Measurements from ENCODE around the gene GHITM. TPM values are rescaled to one million over a fixed set of nuclear protein-coding genes. Genes with fewer than 3 reads are reported as not detected.

The GHITM gene
- total RNA-seq, 2 donors from 2014 or later, result 84.5 to 85.8 TPM

GRCh38 chr10:84195044-84195830, 55.9 kb downstream of the GHITM start:
- Histone ChIP-seq H3K36me3 (ENCODE audit: control insufficient read depth, insufficient read depth, low read length) (no peaks in the 10 kb centered on the region), H3K27me3 (ENCODE audit: control insufficient read depth, insufficient read depth, low read length, poor library complexity, severe bottlenecking) (peaks cover 95% of the 10 kb centered on the region), H3K27ac (ENCODE audit: low read depth, low read length) (no peak overlapping the region), H3K4me1 (ENCODE audit: control insufficient read depth, insufficient read depth, low read length) (no peaks in the 10 kb centered on the region), H3K9ac (ENCODE audit: extremely low read depth, low read length, poor library complexity, severe bottlenecking) (no peak overlapping the region), H3K9me3 (ENCODE audit: control insufficient read depth, low read length) (no peaks in the 10 kb centered on the region), H3K4me3 (ENCODE audit: low read length) (peak overlapping the region; percentile 39)
- Mint-ChIP-seq H3K4me1 (peaks cover 11% of the 10 kb centered on the region), H3K4me3 (peak overlapping the region; percentile 45), H3K27me3 (ENCODE audit: insufficient read depth) (peaks cover 86% of the 10 kb centered on the region), H3K27ac (no peak overlapping the region), H3K9me3 (no peaks in the 10 kb centered on the region), H3K36me3 (ENCODE audit: low read depth) (no peaks in the 10 kb centered on the region)
- 41 to 43% methylated on average over 23 to 43 of the region's 43 CpGs for WGBS, 2 experiments (ENCODE audit: insufficient coverage in 1 of 2, insufficient read length in 1 of 2)
- TF ChIP-seq CTCF (conservative IDR thresholded peaks at IDR 0.05), result no peak
- DNase-seq, result peak; percentile 59

GRCh38 chr10:84196083-84196482, 56.8 kb downstream of the GHITM start:
- Histone ChIP-seq H3K9me3 (ENCODE audit: control insufficient read depth, low read length) (no peaks in the 10 kb centered on the region), H3K9ac (ENCODE audit: extremely low read depth, low read length, poor library complexity, severe bottlenecking) (no peak overlapping the region), H3K27me3 (ENCODE audit: control insufficient read depth, insufficient read depth, low read length, poor library complexity, severe bottlenecking) (peaks cover 87% of the 10 kb centered on the region), H3K4me3 (ENCODE audit: low read length) (no peak overlapping the region), H3K27ac (ENCODE audit: low read depth, low read length) (no peak overlapping the region), H3K36me3 (ENCODE audit: control insufficient read depth, insufficient read depth, low read length) (no peaks in the 10 kb centered on the region), H3K4me1 (ENCODE audit: control insufficient read depth, insufficient read depth, low read length) (no peaks in the 10 kb centered on the region)
- peak; percentile 59 for DNase-seq
- peak; percentile 27 for TF ChIP-seq CTCF (conservative IDR thresholded peaks at IDR 0.05)
- WGBS, 2 experiments (ENCODE audit: insufficient coverage in 1 of 2, insufficient read length in 1 of 2), result 56 to 66% methylated on average over 4 of the region's 4 CpGs
- H3K4me3 Mint-ChIP-seq, result no peak overlapping the region
- H3K27ac Mint-ChIP-seq, result no peak overlapping the region
- no peaks in the 10 kb centered on the region for H3K36me3 Mint-ChIP-seq (ENCODE audit: low read depth)
- no peaks in the 10 kb centered on the region for H3K9me3 Mint-ChIP-seq
- H3K27me3 Mint-ChIP-seq (ENCODE audit: insufficient read depth), result peaks cover 78% of the 10 kb centered on the region
- H3K4me1 Mint-ChIP-seq, result peaks cover 11% of the 10 kb centered on the region

- H3K27me3 Mint-ChIP-seq (ENCODE audit: insufficient read depth), result peaks cover 70% of the 10 kb centered on the region
- DNase-seq, result no peak
- no peaks in the 10 kb centered on the region for H3K36me3 Mint-ChIP-seq (ENCODE audit: low read depth)
- peaks cover 11% of the 10 kb centered on the region for H3K4me1 Mint-ChIP-seq
- H3K4me3 ChIP-seq (ENCODE audit: low read length), result no peak overlapping the region
- H3K4me1 ChIP-seq (ENCODE audit: control insufficient read depth, insufficient read depth, low read length), result no peaks in the 10 kb centered on the region
- peaks cover 78% of the 10 kb centered on the region for H3K27me3 ChIP-seq (ENCODE audit: control insufficient read depth, insufficient read depth, low read length, poor library complexity, severe bottlenecking)
- H3K27ac Mint-ChIP-seq, result no peak overlapping the region
- no peak for TF ChIP-seq CTCF (conservative IDR thresholded peaks at IDR 0.05)
- no peaks in the 10 kb centered on the region for H3K9me3 ChIP-seq (ENCODE audit: control insufficient read depth, low read length)
- H3K4me3 Mint-ChIP-seq, result no peak overlapping the region
- H3K9me3 Mint-ChIP-seq, result no peaks in the 10 kb centered on the region
- WGBS, 2 experiments (ENCODE audit: insufficient coverage in 1 of 2, insufficient read length in 1 of 2), result 90 to 100% methylated on average over 2 to 5 of the region's 5 CpGs
- H3K27ac ChIP-seq (ENCODE audit: low read depth, low read length), result no peak overlapping the region
- no peaks in the 10 kb centered on the region for H3K36me3 ChIP-seq (ENCODE audit: control insufficient read depth, insufficient read depth, low read length)
- no peak overlapping the region for H3K9ac ChIP-seq (ENCODE audit: extremely low read depth, low read length, poor library complexity, severe bottlenecking)
Measured at GRCh38 chr10:84196941-84197340, 57.6 kb downstream of the GHITM start.

Measured in endodermal cell (in vitro differentiated cells).